ENCODE data around the gene ADCK1. TPM values are rescaled to one million over a fixed set of nuclear protein-coding genes. Genes with fewer than 3 reads are reported as not detected.
"Not testable (repeated sequence)": the region's sequence is repeated elsewhere in the genome, so short reads cannot be mapped to it uniquely, and the experiment has no call there.

The ADCK1 gene
- total and polyA plus RNA-seq, 2 donors (not counting 1 experiment from before 2014, with no cell fraction given), result 10.6 to 18.3 TPM

- H3K4me2 ChIP-seq (replicated peaks; ENCODE audit: low read depth, low read length, poor library complexity, severe bottlenecking), result no peak overlapping the region
- no peak overlapping the region for H2AFZ ChIP-seq (ENCODE audit: insufficient read depth, low read depth, low read length, poor library complexity, severe bottlenecking)
- DNase-seq (no peak), ATAC-seq (ENCODE audit: low read depth) (no peak)
- no peaks in the 10 kb centered on the region for H3K4me1 Mint-ChIP-seq
- H3K4me3 ChIP-seq (ENCODE audit: control extremely low read depth in 1 of 5, extremely low read depth in 1 of 5, insufficient read depth in 1 of 5, low read depth in 2 of 5, low read length in 4 of 5), result no peak overlapping the region
- H3K79me2 ChIP-seq (ENCODE audit: control insufficient read depth, insufficient read depth, low read length), result no peaks in the 10 kb centered on the region
- H3K4me3 Mint-ChIP-seq, result no peak overlapping the region
- no peaks in the 10 kb centered on the region for H4K20me1 ChIP-seq (ENCODE audit: control insufficient read depth, insufficient read depth, low read length, poor library complexity, severe bottlenecking)
- CTCF ChIA-PET, result no interaction called here
- H3K27ac ChIP-seq (ENCODE audit: low read length in 2 of 2), result no peak overlapping the region
- POLR2A ChIA-PET, result no interaction called here
- no peaks in the 10 kb centered on the region for H3K4me1 ChIP-seq (ENCODE audit: control insufficient read depth in 2 of 2, insufficient read depth in 2 of 2, low read length in 2 of 2)
- intact Hi-C loops (cut with micrococcal nuclease), result no loop called here
- H3K9me3 Mint-ChIP-seq (ENCODE audit: insufficient read depth), result no peaks in the 10 kb centered on the region
- H3K27me3 Mint-ChIP-seq, result peaks cover 23% of the 10 kb centered on the region
- no peaks in the 10 kb centered on the region for H3K9me3 ChIP-seq (ENCODE audit: control extremely low read depth in 1 of 3, control insufficient read depth in 2 of 3, insufficient read depth in 1 of 3, low read length in 2 of 3)
- no peak for TF ChIP-seq EZH2 (IDR thresholded peaks at IDR 0.05; ENCODE audit: borderline replicate concordance, insufficient read depth, low read depth, low read length, poor library complexity, severe bottlenecking)
- no peak for TF ChIP-seq CTCF (IDR thresholded peaks at IDR 0.05)
- H3K36me3 ChIP-seq (replicated peaks in 1 of 2; ENCODE audit: control extremely low read depth in 1 of 2, control insufficient read depth in 1 of 2, extremely low read depth in 1 of 2, insufficient read depth in 2 of 2, low read length in 1 of 2), result no peaks in the 10 kb centered on the region
- no peak overlapping the region for H3K9ac ChIP-seq (ENCODE audit: low read length)
- WGBS (ENCODE audit: insufficient coverage), result 0% methylated on average over 1 of the region's 6 CpGs
- H3K27me3 ChIP-seq (replicated peaks in 1 of 4; ENCODE audit: control extremely low read depth in 1 of 4, control insufficient read depth in 3 of 4, insufficient read depth in 4 of 4, low read length in 3 of 4), result peaks cover 0 to 9% (median 2%) of the 10 kb centered on the region in 4 experiments
- H3K27ac Mint-ChIP-seq, result no peak overlapping the region
Observed at GRCh38 chr14:77790566-77791224, 9.2 kb upstream of the ADCK1 start.

GRCh38 chr14:77791225-77791600 is 8.7 kb upstream of the ADCK1 start:
- POLR2A ChIA-PET, result no interaction called here
- DNase-seq, result no peak
- Histone ChIP-seq H3K36me3 (replicated peaks in 1 of 2; ENCODE audit: control extremely low read depth in 1 of 2, control insufficient read depth in 1 of 2, extremely low read depth in 1 of 2, insufficient read depth in 2 of 2, low read length in 1 of 2) (no peaks in the 10 kb centered on the region), H4K20me1 (ENCODE audit: control insufficient read depth, insufficient read depth, low read length, poor library complexity, severe bottlenecking) (no peaks in the 10 kb centered on the region), H3K27me3 (replicated peaks in 1 of 4; ENCODE audit: control extremely low read depth in 1 of 4, control insufficient read depth in 3 of 4, insufficient read depth in 4 of 4, low read length in 3 of 4) (peaks cover 0 to 9% (median 2%) of the 10 kb centered on the region in 4 experiments), H3K9ac (ENCODE audit: low read length) (no peak overlapping the region), H3K4me3 (ENCODE audit: control extremely low read depth in 1 of 5, extremely low read depth in 1 of 5, insufficient read depth in 1 of 5, low read depth in 2 of 5, low read length in 4 of 5) (no peak overlapping the region), H3K4me2 (replicated peaks; ENCODE audit: low read depth, low read length, poor library complexity, severe bottlenecking) (no peak overlapping the region), H3K27ac (ENCODE audit: low read length in 2 of 2) (no peak overlapping the region), H2AFZ (ENCODE audit: insufficient read depth, low read depth, low read length, poor library complexity, severe bottlenecking) (no peak overlapping the region), H3K79me2 (ENCODE audit: control insufficient read depth, insufficient read depth, low read length) (no peaks in the 10 kb centered on the region), H3K9me3 (ENCODE audit: control extremely low read depth in 1 of 3, control insufficient read depth in 2 of 3, insufficient read depth in 1 of 3, low read length in 2 of 3) (no peaks in the 10 kb centered on the region), H3K4me1 (ENCODE audit: control insufficient read depth in 2 of 2, insufficient read depth in 2 of 2, low read length in 2 of 2) (no peaks in the 10 kb centered on the region)
- no peak for ATAC-seq (ENCODE audit: low read depth)
- intact Hi-C loops (cut with micrococcal nuclease), result no loop called here
- TF ChIP-seq CTCF (IDR thresholded peaks at IDR 0.05), result no peak
- TF ChIP-seq EZH2 (IDR thresholded peaks at IDR 0.05; ENCODE audit: borderline replicate concordance, insufficient read depth, low read depth, low read length, poor library complexity, severe bottlenecking), result no peak
- WGBS (ENCODE audit: insufficient coverage), result no CpG with 5 or more reads among the region's 1 CpG
- H3K27ac Mint-ChIP-seq, result no peak overlapping the region
- no peaks in the 10 kb centered on the region for H3K4me1 Mint-ChIP-seq
- peaks cover 23% of the 10 kb centered on the region for H3K27me3 Mint-ChIP-seq
- no peaks in the 10 kb centered on the region for H3K9me3 Mint-ChIP-seq (ENCODE audit: insufficient read depth)
- CTCF ChIA-PET, result no interaction called here
- H3K4me3 Mint-ChIP-seq, result no peak overlapping the region

DNA sequence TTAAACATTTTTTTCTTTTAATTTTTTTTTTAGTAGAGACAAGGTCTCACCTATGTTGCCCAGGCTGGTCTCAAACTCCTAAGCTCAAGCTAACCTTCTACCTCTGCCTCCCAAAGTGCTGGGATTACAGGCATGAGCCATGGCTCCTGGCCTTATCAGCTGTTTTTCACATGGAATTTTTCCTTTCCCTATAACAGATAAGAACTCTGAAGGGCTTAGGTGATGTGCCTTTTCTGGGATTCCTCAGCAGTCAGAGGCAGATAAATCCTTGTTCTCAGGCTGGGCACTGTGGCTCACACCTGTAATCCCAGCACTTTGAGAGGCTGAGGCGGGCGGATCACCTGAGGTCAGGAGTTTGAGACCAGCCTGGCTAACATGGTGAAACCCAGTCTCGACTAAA is 6.7 kb upstream of the ADCK1 start:
- H3K4me2 ChIP-seq (replicated peaks; ENCODE audit: low read depth, low read length, poor library complexity, severe bottlenecking); CTCF ChIA-PET; H3K4me1 Mint-ChIP-seq; H3K27ac ChIP-seq (ENCODE audit: low read length in 2 of 2); H2AFZ ChIP-seq (ENCODE audit: insufficient read depth, low read depth, low read length, poor library complexity, severe bottlenecking); H3K9me3 ChIP-seq (ENCODE audit: control extremely low read depth in 1 of 3, control insufficient read depth in 2 of 3, insufficient read depth in 1 of 3, low read length in 2 of 3); H3K9me3 Mint-ChIP-seq (ENCODE audit: insufficient read depth); intact Hi-C loops (cut with micrococcal nuclease); ATAC-seq (ENCODE audit: low read depth); H3K9ac ChIP-seq (ENCODE audit: low read length); H3K36me3 ChIP-seq (replicated peaks in 1 of 2; ENCODE audit: control extremely low read depth in 1 of 2, control insufficient read depth in 1 of 2, extremely low read depth in 1 of 2, insufficient read depth in 2 of 2, low read length in 1 of 2); H3K27me3 ChIP-seq (replicated peaks in 1 of 4; ENCODE audit: control extremely low read depth in 1 of 4, control insufficient read depth in 3 of 4, insufficient read depth in 4 of 4, low read length in 3 of 4); H3K4me3 ChIP-seq (ENCODE audit: control extremely low read depth in 1 of 5, extremely low read depth in 1 of 5, insufficient read depth in 1 of 5, low read depth in 2 of 5, low read length in 4 of 5); H3K4me1 ChIP-seq (ENCODE audit: control insufficient read depth in 2 of 2, insufficient read depth in 2 of 2, low read length in 2 of 2); H3K27ac Mint-ChIP-seq; H4K20me1 ChIP-seq (ENCODE audit: control insufficient read depth, insufficient read depth, low read length, poor library complexity, severe bottlenecking); H3K4me3 Mint-ChIP-seq; H3K79me2 ChIP-seq (ENCODE audit: control insufficient read depth, insufficient read depth, low read length); DNase-seq: not testable (repeated sequence)
- H3K27me3 Mint-ChIP-seq, result peaks cover 23% of the 10 kb centered on the region
- POLR2A ChIA-PET, result interaction anchor here (0.5 kb wide), 1 partner anchor 173 kb away, joined by 3 read pairs; no protein-coding TSS in a partner anchor
- 97% methylated on average over 3 of the region's 3 CpGs for WGBS (ENCODE audit: insufficient coverage)

Measured in B cell (primary cell).